ENCODE results near the gene HSPA6. TPM values are rescaled to one million over a fixed set of nuclear protein-coding genes. Genes with fewer than 3 reads are reported as not detected.
"Not testable (repeated sequence)": the region's sequence is repeated elsewhere in the genome, so short reads cannot be mapped to it uniquely, and the experiment has no call there.

HSPA6 gene
- total RNA-seq, 2 donors from 2014 or later, result 0.31 to 0.61 TPM

DNA sequence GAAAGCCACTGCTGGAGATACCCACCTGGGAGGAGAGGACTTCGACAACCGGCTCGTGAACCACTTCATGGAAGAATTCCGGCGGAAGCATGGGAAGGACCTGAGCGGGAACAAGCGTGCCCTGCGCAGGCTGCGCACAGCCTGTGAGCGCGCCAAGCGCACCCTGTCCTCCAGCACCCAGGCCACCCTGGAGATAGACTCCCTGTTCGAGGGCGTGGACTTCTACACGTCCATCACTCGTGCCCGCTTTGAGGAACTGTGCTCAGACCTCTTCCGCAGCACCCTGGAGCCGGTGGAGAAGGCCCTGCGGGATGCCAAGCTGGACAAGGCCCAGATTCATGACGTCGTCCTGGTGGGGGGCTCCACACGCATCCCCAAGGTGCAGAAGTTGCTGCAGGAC is 981 bp downstream of the HSPA6 start:
- H3K27ac Mint-ChIP-seq; H3K36me3 Mint-ChIP-seq; DNase-seq (ENCODE audit: low spot score in 2 of 2): not testable (repeated sequence)

DNA sequence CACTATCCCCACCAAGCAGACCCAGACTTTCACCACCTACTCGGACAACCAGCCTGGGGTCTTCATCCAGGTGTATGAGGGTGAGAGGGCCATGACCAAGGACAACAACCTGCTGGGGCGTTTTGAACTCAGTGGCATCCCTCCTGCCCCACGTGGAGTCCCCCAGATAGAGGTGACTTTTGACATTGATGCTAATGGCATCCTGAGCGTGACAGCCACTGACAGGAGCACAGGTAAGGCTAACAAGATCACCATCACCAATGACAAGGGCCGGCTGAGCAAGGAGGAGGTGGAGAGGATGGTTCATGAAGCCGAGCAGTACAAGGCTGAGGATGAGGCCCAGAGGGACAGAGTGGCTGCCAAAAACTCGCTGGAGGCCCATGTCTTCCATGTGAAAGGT is 1.6 kb downstream of the HSPA6 start:
- not testable (repeated sequence) for H3K27ac Mint-ChIP-seq; H3K9me3 Mint-ChIP-seq; H3K36me3 Mint-ChIP-seq; ATAC-seq; DNase-seq (ENCODE audit: low spot score in 2 of 2)

More for the DNA sequence above, 981 bp downstream of the HSPA6 start:
- ATAC-seq, H3K9me3 Mint-ChIP-seq: not testable (repeated sequence)

DNA sequence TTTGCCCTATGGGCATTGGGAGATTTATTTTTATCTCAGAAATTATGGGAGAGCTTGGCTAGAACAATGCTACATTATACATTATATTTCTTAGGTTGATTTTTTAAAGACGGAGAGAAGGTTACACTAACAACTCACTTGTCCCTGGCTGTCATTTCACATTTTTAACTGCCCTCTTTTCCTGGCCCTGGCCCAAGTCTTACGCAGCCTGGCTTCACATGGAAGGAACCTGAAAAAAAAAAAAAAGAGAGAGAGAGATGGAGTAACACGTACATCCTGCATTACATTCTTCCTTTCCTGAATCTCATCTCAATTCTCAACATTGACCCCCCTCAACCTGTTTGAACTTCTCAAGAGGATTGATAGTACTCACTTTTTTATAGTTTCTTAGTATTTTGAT is 4.2 kb downstream of the HSPA6 start:
- H3K36me3 Mint-ChIP-seq; ATAC-seq; DNase-seq (ENCODE audit: low spot score in 2 of 2); H3K9me3 Mint-ChIP-seq; H3K27ac Mint-ChIP-seq: not testable (repeated sequence)

DNA sequence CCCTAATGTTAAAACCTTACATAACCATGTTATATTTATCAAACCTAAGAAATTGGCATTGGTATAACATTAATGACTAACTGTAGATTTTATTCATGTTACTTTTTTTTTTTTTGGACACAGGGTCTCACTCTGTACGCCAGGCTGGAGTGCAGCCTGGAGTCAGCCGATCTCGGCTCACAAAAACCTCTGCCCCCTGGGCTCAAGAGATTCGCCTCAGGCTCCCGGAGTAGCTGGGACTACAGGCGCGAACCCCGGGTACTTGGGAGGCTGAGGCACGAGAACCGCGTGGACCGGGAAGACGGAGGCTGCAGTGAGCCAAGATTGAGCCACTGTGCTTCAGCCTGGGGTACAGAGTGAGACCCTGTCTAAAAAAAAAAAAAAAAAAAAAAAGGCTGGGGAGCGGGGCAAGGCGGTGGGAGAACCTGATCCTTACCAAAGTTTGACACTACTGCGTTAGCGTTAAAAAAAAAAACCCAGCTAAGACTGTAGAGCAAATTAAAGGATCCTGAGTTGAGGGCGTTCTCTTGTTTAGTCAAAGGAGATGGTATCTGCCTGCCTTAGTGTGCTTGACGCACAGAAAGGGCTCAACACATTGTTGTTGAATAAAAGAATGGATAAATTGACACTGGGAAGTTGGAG is 5.2 kb downstream of the HSPA6 start:
- ATAC-seq; H3K36me3 Mint-ChIP-seq; DNase-seq (ENCODE audit: low spot score in 2 of 2); H3K9me3 Mint-ChIP-seq: not testable (repeated sequence)
- H3K27ac Mint-ChIP-seq, result peak overlapping the region; percentile 100

DNA sequence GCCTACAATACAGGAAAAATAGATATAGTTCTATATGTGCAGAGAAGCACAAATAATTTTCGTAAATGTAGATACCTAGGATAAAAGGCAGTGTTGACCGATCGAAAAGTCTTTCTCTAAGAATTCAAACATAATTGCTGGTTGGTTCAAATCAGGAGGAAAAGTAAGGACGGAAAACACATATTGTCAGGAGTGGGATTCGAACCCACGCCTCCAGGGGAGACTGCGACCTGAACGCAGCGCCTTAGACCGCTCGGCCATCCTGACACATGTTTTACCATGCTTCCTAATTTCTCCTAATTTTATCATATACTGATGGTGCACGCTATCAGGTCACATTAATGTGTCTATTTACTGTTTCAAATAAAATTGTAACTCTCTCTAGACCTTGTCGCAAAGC is 5.8 kb downstream of the HSPA6 start:
- peak overlapping the region; percentile 100 for H3K27ac Mint-ChIP-seq
- ATAC-seq (peak; percentile 56 to 59), DNase-seq (ENCODE audit: low spot score in 2 of 2) (peak in 1 of 2 donors; percentile 69)
- H3K9me3 Mint-ChIP-seq, H3K36me3 Mint-ChIP-seq: not testable (repeated sequence)

DNA sequence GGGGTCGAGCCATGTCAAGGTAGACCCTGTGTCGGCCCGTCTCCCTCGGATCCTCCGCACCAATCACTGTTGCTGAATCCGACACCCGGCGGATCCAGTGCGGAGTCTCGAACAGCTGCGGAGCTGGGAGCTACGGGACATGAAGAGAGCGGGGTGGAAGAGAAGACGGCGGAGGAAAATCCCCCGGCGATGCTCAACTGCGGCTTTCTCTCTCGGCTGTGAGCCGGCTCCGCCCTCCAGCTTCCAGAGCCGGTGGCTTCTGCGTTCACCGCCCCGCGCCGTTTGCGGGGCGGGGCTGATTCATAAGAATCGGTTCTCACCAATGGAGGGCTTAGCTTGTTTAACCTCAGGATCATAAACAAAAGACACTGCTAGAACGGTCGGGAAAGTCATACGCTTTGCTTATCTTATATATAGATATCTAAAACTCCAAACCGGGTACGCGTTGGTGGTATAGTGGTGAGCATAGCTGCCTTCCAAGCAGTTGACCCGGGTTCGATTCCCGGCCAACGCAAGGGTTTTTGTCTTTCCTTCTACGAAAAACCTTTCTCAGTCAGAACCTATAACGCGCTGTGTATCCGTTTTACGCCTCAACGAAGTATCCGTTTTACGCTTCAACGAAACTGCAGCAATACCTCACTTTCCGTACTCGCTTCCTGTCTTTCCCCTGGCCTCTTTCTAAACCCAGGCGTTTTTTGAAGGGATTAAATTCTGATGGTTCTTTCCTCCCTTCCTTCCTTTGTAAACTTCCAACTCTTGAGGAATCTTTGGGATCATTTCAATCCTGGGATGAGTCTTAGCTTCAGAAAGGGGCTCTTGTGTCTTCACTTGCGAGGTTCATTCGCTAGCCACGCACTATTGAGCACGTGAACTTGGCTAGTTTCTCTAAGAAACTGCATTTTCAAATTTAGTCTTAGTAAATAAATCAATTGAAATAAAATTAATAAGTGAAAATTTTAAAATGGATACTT is 6.6 kb downstream of the HSPA6 start:
- H3K9me3 Mint-ChIP-seq, H3K36me3 Mint-ChIP-seq: not testable (repeated sequence)
- ATAC-seq (peak; percentile 81 to 87), DNase-seq (ENCODE audit: low spot score in 2 of 2) (peak; percentile 85 to 88)
- H3K27ac Mint-ChIP-seq, result peak overlapping the region; percentile 100

DNA sequence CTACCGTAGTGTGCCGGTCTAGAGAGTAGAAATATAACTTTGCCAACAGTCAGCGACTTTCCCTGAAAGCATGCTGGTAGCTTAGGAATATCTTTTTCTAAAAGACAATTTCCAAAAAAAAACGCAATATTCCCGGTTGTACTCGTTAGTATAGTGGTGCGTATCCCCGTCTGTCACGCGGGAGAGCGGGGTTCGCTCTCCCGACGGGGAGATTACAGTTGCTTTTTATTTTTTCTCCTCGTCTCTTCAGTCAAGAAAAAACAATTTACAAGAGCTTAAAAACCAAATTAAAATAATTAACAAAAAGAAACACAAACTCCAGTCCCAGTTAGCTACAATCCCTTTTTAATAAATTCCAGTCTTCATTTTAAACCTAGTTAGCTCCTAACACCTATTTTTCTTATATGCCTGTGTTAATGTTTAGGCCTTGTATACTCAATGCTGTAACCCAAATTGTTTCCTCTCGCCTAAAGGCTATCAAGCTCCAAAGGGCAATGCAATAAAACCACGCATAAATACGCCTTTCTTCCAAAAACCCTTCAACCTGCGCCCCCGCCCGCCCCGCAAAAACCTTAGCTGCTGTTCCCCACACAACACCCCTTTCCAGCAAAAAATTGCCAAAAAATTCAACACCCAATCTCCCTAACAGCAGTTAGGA is 7.8 kb downstream of the HSPA6 start:
- no peaks in the 10 kb centered on the region for H3K9me3 Mint-ChIP-seq
- DNase-seq (ENCODE audit: low spot score in 2 of 2) (no peak), ATAC-seq (no peak)
- H3K27ac Mint-ChIP-seq, result peak overlapping the region in 1 of 2 donors; percentile 25
- H3K36me3 Mint-ChIP-seq, result peaks cover 0 to 5% of the 10 kb centered on the region in 2 donors

DNA sequence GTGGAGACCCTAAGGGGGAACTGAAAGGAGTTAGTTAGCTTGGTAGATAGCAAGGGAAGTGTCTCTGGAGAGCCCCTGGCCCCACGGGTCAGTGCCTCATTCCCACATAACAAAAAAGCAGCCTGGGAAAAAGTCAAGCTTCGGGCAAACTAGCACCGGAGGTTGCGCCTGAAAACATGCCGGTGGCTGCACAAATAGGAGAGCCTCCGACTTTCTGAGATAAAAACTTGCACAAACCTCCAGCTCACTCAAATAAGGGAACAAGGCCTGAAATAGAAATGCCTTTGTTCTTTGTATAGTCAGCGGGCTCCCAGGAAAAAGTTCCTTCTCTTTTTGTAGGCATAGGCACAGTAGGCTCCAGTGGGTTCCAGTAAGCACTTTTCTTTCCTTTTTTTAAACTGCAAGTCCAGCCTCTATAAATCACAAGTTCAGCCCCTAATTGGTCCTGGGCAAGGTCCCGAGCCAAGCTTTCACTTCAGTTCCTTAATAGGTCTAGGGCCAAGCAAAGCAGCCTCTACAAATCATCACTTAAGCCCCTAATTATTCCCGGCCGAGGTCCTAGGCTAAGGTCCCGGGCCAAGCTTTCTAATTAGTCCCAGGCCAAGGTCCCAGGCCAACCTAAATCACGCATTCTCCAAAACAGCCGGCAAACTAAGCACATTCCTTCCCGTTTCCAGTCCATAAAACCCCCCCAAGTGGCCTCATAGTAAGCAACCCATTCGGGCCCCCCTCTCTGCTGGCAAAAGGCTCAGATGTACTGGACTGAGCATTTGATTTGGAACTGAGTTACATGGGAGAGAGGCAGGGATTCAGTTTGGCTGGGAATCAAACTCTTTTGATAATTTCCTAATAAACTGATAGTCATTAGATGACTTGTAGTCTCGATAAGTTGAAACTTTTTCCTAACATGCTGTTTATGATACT is 8.6 kb downstream of the HSPA6 start:
- H3K36me3 Mint-ChIP-seq; ATAC-seq; H3K9me3 Mint-ChIP-seq; DNase-seq (ENCODE audit: low spot score in 2 of 2): not testable (repeated sequence)
- peak overlapping the region in 1 of 2 donors; percentile 25 for H3K27ac Mint-ChIP-seq

DNA sequence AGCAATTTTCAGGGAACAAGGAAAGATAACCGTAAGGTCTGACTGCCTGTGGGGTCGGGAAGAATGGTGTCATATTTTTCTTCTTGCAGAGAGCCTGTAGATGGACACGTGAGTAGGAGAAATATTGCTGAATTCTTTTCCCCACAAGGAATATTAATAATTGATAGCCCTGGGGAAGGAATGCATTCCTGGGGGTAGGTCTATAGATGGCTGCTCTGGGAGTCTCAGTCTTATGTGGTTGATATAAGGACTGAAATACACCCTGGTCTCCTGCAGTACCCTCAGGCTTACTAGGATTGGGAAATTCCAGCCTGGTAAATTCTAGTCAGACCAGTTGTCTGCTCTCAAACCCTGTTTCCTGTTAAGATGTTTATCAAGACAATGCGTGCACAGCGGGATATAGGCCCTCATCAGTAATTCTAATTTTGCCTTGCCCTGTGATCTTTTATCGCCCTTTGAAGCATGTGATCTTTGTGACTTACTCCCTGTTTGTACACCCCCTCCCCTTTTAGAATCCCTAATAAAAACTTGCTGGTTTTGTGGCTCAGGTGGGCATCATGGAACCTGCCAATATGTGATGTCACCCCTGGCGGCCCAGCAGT is 12.8 kb downstream of the HSPA6 start:
- H3K9me3 Mint-ChIP-seq; H3K27ac Mint-ChIP-seq; DNase-seq (ENCODE audit: low spot score in 2 of 2); H3K36me3 Mint-ChIP-seq; ATAC-seq: not testable (repeated sequence)

DNA sequence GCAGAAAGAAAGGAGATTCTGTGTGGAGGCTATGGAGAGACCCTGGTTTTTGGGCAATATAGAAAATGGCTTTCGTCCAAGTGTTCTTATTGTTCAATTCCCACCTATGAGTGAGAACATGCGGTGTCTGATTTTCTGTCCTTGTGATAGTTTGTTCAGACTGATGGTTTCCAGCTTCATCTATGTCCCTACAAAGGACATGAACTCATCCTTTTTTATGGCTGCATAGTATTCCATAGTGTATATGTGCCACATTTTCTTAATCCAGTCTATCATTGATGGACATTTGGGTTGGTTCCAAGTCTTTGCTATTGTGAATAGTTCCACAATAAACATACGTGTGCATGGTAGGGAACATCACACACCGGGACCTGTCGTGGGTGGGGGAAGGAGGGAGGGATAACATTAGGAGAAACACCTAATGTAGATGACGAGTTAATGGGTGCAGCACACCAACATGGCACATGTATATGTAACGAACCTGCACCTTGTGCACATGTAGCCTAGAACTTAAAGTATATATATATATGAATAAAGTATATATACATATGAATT is 14.7 kb downstream of the HSPA6 start:
- H3K27ac Mint-ChIP-seq, result peak overlapping the region in 1 of 2 donors; percentile 98
- H3K36me3 Mint-ChIP-seq; ATAC-seq; H3K9me3 Mint-ChIP-seq; DNase-seq (ENCODE audit: low spot score in 2 of 2): not testable (repeated sequence)

DNA sequence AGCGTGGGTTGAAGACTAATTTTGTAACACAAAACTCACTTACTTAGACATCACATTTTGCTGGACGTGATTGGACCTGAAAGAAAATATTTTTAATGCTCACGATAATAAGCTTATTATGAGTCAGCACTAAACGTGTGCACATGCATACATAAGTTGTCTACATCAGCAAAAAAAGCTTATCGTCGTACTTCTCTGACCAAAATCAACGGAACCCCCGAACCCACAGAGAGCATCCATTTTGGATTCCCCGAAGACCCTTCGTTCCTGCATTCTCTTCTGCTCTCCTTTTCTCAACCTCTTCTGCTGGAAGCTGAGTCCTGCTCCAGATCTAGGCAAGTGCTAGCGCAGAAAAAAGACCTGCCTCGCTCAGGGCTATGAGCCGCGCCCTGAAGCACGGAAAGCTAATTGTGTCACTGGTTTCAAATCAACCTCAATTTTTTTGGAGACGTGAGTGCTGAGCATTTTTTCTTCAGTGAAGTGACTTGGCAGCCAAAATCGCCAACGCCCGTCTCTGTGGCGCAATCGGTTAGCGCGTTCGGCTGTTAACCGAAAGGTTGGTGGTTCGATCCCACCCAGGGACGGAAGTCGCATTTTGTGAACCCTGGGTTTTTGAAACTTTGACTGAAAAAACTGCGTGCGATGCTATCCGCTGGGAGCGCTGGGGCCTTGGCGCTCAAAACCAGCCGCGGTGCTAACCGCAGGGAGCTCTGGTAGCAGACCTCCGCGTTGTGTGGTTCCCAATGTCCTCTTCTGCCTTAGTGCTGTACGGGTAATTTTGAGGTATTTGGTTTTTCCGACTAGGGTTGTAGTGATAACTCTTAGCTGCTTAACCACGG is 15.6 kb downstream of the HSPA6 start:
- H3K36me3 Mint-ChIP-seq, H3K9me3 Mint-ChIP-seq: not testable (repeated sequence)
- peak; percentile 92 to 95 for DNase-seq (ENCODE audit: low spot score in 2 of 2)
- peak overlapping the region; percentile 97 to 98 for H3K27ac Mint-ChIP-seq
- ATAC-seq, result peak; percentile 81

DNA sequence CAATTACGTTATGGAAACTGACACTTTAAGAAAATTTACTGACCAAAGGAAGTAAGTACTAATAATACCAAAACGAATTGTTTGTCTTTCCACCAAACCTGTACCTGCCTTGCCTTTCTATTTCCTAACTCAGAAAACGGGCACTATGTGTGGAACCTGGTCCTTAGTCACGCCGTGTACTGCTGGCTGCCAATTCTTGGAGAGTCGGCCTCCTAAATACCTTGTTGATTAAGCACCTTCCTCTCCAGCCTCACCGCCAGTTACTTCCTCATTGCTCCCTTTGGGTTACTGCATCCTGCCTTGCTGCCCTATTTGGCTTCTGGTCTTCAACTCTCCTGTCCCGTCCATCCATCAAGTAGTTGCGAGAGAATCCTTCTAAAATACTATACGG is 16.2 kb downstream of the HSPA6 start:
- peak; percentile 39 to 48 for ATAC-seq
- H3K36me3 Mint-ChIP-seq; DNase-seq (ENCODE audit: low spot score in 2 of 2); H3K9me3 Mint-ChIP-seq: not testable (repeated sequence)
- H3K27ac Mint-ChIP-seq, result peak overlapping the region; percentile 97 to 98

DNA sequence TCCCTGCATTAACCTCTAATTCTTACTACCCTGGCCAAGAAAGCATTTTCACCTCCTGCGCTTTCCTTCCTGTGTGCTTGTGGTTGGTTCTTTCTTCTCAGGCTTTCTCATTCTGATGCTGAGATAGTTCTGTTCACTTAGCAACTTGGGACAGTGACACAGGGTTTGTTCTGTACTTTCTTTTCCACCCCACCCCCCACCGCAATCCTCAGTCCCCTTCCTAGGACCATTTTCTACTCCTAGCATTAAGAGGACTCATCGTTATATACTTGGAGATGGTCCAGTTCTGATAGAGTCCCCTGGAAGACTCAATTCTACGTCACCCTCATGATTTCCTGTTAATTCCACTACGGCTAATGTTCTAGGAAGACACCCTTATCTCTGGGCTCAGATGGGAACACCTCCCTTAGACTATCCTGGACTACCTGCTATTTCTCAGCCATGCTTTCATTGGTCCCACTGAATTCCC is 17.8 kb downstream of the HSPA6 start:
- peak in 1 of 2 donors; percentile 56 for DNase-seq (ENCODE audit: low spot score in 2 of 2)
- not testable (repeated sequence) for H3K9me3 Mint-ChIP-seq, H3K36me3 Mint-ChIP-seq
- H3K27ac Mint-ChIP-seq, result peak overlapping the region in 1 of 2 donors; percentile 58
- ATAC-seq, result peak; percentile 69 to 78

DNA sequence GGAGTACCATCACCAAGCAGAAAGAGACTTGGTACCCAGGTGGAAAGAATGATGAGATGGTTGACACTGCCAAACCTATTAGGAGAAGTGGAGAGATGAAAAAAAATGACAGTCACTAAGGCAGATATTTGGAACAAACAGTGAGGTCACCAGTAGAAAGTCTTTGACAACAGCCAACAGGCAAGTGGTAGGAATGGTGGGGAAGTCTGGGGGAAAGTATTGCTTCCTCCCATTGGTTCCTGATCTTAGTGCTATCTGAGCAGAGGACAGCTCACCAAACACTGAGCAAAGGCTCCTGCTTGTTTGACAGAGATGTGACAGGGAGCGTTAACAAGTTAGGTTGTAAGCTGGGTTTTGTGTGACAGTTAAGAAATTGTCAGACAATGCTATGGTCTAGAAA is 18.8 kb downstream of the HSPA6 start:
- not testable (repeated sequence) for H3K9me3 Mint-ChIP-seq; ATAC-seq; H3K36me3 Mint-ChIP-seq; DNase-seq (ENCODE audit: low spot score in 2 of 2)
- peak overlapping the region in 1 of 2 donors; percentile 58 for H3K27ac Mint-ChIP-seq
